Endothelial cell of umbilical vein (primary cell): Measurements from ENCODE around the gene PDK3. TPM values are rescaled to one million over a fixed set of nuclear protein-coding genes. Genes with fewer than 3 reads are reported as not detected.

Experiments
- BruUV-seq: library from RNA; stranded (reverse); fragments of 400-500 nt; replicated peaks from 2 replicates; lab custom pipeline; 2021; lab: Mats Ljungman, UMichigan
- CTCF ChIA-PET: fragments of 300-600, 350-600 bp; sonication (Branson Sonifier 250); formaldehyde crosslinking; loops from one replicate; lab custom pipeline; 2021; ENCODE audit warnings: antibody characterized with exemption, inconsistent platforms; lab: Charles Lee
- POLR2A ChIA-PET: fragments of 300-600, 350-600 bp; sonication (Branson Sonifier 250); formaldehyde crosslinking; loops from one replicate; lab custom pipeline; 2021; ENCODE audit warnings: antibody characterized with exemption, inconsistent platforms; lab: Charles Lee
- DNase-seq: peaks from one replicate; pipeline ENCODE4 v3.0.0-alpha.2; 2011; ENCODE audit warnings: low read depth, low spot score
- FAIRE-seq: peaks from 2 replicates; lab custom pipeline; 2011; peaks lifted over from hg19 to GRCh38; lab: Jason Lieb, UNC
- H2AFZ ChIP-seq: 2 replicates; pipeline ENCODE4 v1.6.0; 2012; ENCODE audit warnings: low read depth, low read length, control low read depth, inconsistent platforms
- H3K27ac ChIP-seq: 2 replicates; pipeline ENCODE4 v1.5.1; 2011; ENCODE audit warnings: low read depth, mild to moderate bottlenecking, control low read depth, low read length, moderate library complexity; ENCODE audit not compliant: insufficient read depth
- H3K27me3 ChIP-seq, 2 experiments: 2 replicates each; pipeline versions ENCODE4 v1.6.0 to v1.6.1; 2011; ENCODE audit warnings: low read length in 2 of 2, mixed read lengths in 1 of 2; ENCODE audit not compliant: control insufficient read depth in 2 of 2, insufficient read depth in 2 of 2
- H3K36me3 ChIP-seq, 2 experiments: 2 replicates in 1 of 2; 3 replicates in 1 of 2; pipeline ENCODE4 v1.5.1; 2011; ENCODE audit warnings: low read length in 2 of 2, mild to moderate bottlenecking in 1 of 2, moderate library complexity in 1 of 2; ENCODE audit not compliant: control insufficient read depth in 2 of 2, insufficient read depth in 2 of 2; ENCODE audit errors: extremely low read depth in 1 of 2
- H3K4me1 ChIP-seq: 3 replicates; pipeline ENCODE4 v1.5.1; 2011; ENCODE audit warnings: mild to moderate bottlenecking, low read length; ENCODE audit not compliant: control insufficient read depth, insufficient read depth; ENCODE audit errors: extremely low read depth
- H3K4me2 ChIP-seq: 2 replicates; pipeline ENCODE4 v1.6.1; 2011; ENCODE audit warnings: low read length, control low read depth, mixed read lengths; ENCODE audit not compliant: insufficient read depth
- H3K4me3 ChIP-seq, 3 experiments: fragments of 200-600 bp in 1 of 3; sonication (generic), shearing (Covaris generic) in 1 of 3; replicated peaks in 1 of 3; 2 replicates each; pipeline ENCODE4 v1.5.1; 2011 to 2016; ENCODE audit warnings: control low read depth in 3 of 3, low read length in 3 of 3, mild to moderate bottlenecking in 2 of 3, inconsistent platforms in 1 of 3, low read depth in 1 of 3, moderate library complexity in 1 of 3; ENCODE audit not compliant: insufficient read depth in 1 of 3
- H3K79me2 ChIP-seq: 2 replicates; pipeline ENCODE4 v1.6.0; 2012; ENCODE audit warnings: low read length, inconsistent platforms; ENCODE audit not compliant: control insufficient read depth, insufficient read depth
- H3K9ac ChIP-seq: replicated peaks from 2 replicates; pipeline ENCODE3; 2011; ENCODE audit warnings: low read length, control low read depth; ENCODE audit not compliant: insufficient read depth; ENCODE audit errors: extremely low read depth
- H3K9me1 ChIP-seq: replicated peaks from 3 replicates; pipeline ENCODE4 v1.6.0; 2011; ENCODE audit warnings: mild to moderate bottlenecking, low read length; ENCODE audit not compliant: control insufficient read depth, insufficient read depth; ENCODE audit errors: extremely low read depth
- H3K9me3 ChIP-seq: replicated peaks from 2 replicates; pipeline ENCODE4 v1.5.1; 2012; ENCODE audit warnings: low read length, inconsistent platforms; ENCODE audit not compliant: control insufficient read depth, insufficient read depth
- H4K20me1 ChIP-seq: replicated peaks from 2 replicates; pipeline ENCODE3; 2011; ENCODE audit warnings: mild to moderate bottlenecking, low read length; ENCODE audit not compliant: control insufficient read depth, insufficient read depth; ENCODE audit errors: extremely low read depth
- CTCF ChIP-seq, 2 donors: IDR thresholded peaks; 1 replicate in 1 of 2; 2 replicates in 1 of 2; pipeline ENCODE4 v1.5.1; 2011; ENCODE audit warnings: low read length in 2 of 2, mild to moderate bottlenecking in 2 of 2, moderate library complexity in 2 of 2, control low read depth in 1 of 2, inconsistent platforms in 1 of 2, low read depth in 1 of 2; ENCODE audit not compliant: insufficient read depth in 1 of 2; ENCODE audit errors: extremely low read depth in 1 of 2
- EZH2 ChIP-seq: IDR thresholded peaks from 2 replicates; pipeline ENCODE4 v1.6.1; 2012; ENCODE audit warnings: borderline replicate concordance, low read depth, mild to moderate bottlenecking, moderate library complexity, low read length, inconsistent platforms; ENCODE audit not compliant: severe bottlenecking
- FOS ChIP-seq: IDR thresholded peaks from 2 replicates; pipeline ENCODE4 v1.6.1; 2011; ENCODE audit warnings: mild to moderate bottlenecking, low read length, moderate library complexity, borderline replicate concordance; ENCODE audit not compliant: insufficient read depth
- GATA2 ChIP-seq: IDR thresholded peaks from 2 replicates; pipeline ENCODE4 v1.7.0; 2011; ENCODE audit warnings: low read depth, mild to moderate bottlenecking, moderate library complexity, mixed read lengths, low read length; ENCODE audit not compliant: insufficient read length, insufficient read depth
- JUN ChIP-seq: IDR thresholded peaks from 2 replicates; pipeline ENCODE4 v1.6.1; 2011; ENCODE audit warnings: borderline replicate concordance, low read depth; ENCODE audit not compliant: insufficient read length, insufficient read depth
- MAX ChIP-seq: IDR thresholded peaks from 2 replicates; pipeline ENCODE4 v1.6.1; 2011; ENCODE audit not compliant: insufficient read depth, insufficient read length
- MYC ChIP-seq: IDR thresholded peaks from one replicate; pipeline ENCODE4 v1.6.1; 2011; ENCODE audit warnings: mild to moderate bottlenecking, low read depth, low read length
- POLR2A ChIP-seq: IDR thresholded peaks from 2 replicates; pipeline ENCODE4 v1.6.1; 2012; ENCODE audit warnings: low read depth, mild to moderate bottlenecking, control low read depth, low read length
- POLR2AphosphoS5 ChIP-seq: IDR thresholded peaks from 2 replicates; pipeline ENCODE4 v1.6.1; 2012; ENCODE audit warnings: low read depth, mild to moderate bottlenecking, control low read depth, low read length, moderate library complexity; ENCODE audit not compliant: insufficient read depth
- dilution Hi-C: fragments of 300-500 bp; cut with MboI; formaldehyde crosslinking; loops from one replicate; pipeline ENCODE4 v1.15.0; 2019; ENCODE audit warnings: low sequenced_read_pairs; ENCODE audit not compliant: extremely low pct_ligation_motif_present
- intact Hi-C: fragments of 100-400 bp; cut with micrococcal nuclease; formaldehyde crosslinking; loops from one replicate; pipeline ENCODE4 v1.10.0; 2022
- polyA plus RNA-seq, 4 experiments: library from polyadenylated mRNA; depleted of rRNA in 3 of 4; stranded (reverse) in 3 of 4; unstranded in 1 of 4; fragments of >200 nt; gene quantifications; 2 replicates each; pipeline versions ENCODE4 v1.2.1 to v1.2.3, GENCODE V29; 2011 to 2012; ENCODE audit warnings: missing spikeins in 1 of 4
- total RNA-seq: library from RNA; stranded (reverse); gene quantifications from 2 replicates; pipeline ENCODE4 v1.2.3, GENCODE V29; 2021

PDK3 gene
- total and polyA plus RNA-seq, 2 donors (not counting 3 experiments of a cell fraction or from before 2014, with no cell fraction given) = 3.0 to 5.9 TPM

GRCh38 chrX:24424948-24425347, 40.1 kb upstream of the PDK3 start:
- DNase-seq (no peak), FAIRE-seq (no peak)
- Histone ChIP-seq H3K9me3 (no peaks in the 10 kb centered on the region), H3K79me2 (no peaks in the 10 kb centered on the region), H3K4me1 (peaks cover 11% of the 10 kb centered on the region), H3K9ac (no peak overlapping the region), H3K27ac (no peak overlapping the region), H3K4me3 (no peak overlapping the region), H3K27me3 (no peaks in the 10 kb centered on the region), H3K4me2 (no peak overlapping the region), H3K9me1 (no peaks in the 10 kb centered on the region), H2AFZ (no peak overlapping the region), H3K36me3 (no peaks in the 10 kb centered on the region), H4K20me1 (no peaks in the 10 kb centered on the region)
- intact Hi-C loops (no loop called here), dilution Hi-C loops (no loop called here)
- CTCF ChIA-PET = no interaction called here
- no peak for TF ChIP-seq POLR2A
- no peak for TF ChIP-seq JUN
- TF ChIP-seq CTCF (IDR thresholded peaks at IDR 0.05; ENCODE audit: extremely low read depth in 1 of 2, insufficient read depth in 1 of 2, low read depth in 1 of 2, low read length in 2 of 2) = no peak
- no peak for TF ChIP-seq MAX
- no peak for TF ChIP-seq MYC
- TF ChIP-seq EZH2 = no peak
- no peak for TF ChIP-seq POLR2AphosphoS5
- TF ChIP-seq FOS = no peak
- no peak for TF ChIP-seq GATA2
- no TSS peak for BruUV-seq
- POLR2A ChIA-PET = no interaction called here
